ENCODE data around the gene PWP1.

The PWP1 gene

DNA sequence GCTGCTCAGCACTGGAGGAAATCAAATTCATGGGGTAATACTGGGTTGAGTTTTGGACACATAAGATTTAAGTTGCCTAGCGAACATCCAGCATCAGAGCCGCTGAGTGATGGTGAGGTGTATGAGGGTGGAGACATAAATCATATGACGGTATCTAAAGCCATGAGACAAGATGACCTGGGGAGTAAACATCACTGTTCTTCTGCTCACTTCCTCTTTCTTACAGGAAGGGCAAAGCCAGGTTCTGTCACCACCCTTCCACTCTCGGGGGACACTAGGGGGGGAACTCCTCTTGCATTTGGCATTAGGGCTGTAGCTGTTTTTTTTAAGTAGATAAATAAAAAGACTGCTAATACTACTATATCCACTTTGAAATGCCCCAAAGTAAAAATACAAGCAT, 51.3 kb downstream of the PWP1 start:
- DNase-seq = no peak

DNA sequence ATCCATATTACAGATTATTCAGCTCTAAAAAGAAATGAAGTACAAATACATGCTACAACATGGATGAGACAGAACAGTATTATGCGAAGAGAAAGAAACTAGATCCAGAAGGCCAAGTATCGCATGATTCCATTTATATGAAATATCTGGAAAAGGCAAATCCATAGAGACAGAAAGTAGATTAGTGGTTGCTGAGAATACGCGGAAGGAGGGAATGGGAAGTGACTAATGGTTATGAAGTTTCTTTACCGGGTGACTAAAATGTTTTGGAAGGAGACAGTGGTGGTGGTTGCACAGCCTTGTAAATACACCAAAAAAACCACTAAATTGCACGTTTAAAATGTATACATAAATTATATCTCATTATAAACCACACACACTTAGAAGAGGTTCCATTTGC, 62.9 kb downstream of the PWP1 start:
- DNase-seq = no peak

DNA sequence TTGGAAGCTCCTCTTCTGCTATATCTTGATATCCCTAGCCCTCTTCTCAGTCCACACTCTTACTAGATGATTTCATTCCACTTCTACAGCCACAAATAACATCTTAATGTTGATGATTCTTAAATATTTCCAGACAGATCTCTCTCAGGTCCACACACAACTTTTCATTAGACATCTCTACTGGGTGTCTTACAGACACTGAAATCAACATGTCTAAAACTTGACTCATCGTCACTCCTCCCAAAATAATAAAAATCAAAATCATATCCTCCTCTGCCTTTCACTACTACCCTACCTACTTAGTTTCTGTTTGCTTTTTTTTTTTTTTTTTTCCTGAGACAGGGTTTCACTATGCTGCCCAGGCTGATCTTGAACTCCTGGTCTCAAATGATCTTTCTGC, 63.5 kb downstream of the PWP1 start:
- no peak for DNase-seq

DNA sequence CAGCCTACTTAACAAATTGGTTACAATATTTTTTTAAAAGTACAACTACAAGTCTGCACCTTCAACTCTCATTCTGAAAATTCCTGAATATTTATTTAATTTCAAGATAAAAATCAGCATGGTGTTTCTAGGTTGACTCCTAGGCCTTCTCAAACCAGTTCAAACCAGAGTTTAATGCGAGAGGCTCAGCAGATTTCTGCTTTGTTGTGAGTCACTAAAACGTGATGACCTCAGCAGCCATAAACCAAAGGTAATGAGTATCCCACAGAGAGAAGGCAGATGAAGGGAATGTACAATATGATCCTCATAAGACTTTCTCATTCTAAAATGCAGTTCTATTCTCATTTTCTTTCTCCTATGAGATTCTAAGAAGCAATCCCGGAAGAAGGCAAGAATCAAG, 73.8 kb downstream of the PWP1 start:
- no peak for DNase-seq

DNA sequence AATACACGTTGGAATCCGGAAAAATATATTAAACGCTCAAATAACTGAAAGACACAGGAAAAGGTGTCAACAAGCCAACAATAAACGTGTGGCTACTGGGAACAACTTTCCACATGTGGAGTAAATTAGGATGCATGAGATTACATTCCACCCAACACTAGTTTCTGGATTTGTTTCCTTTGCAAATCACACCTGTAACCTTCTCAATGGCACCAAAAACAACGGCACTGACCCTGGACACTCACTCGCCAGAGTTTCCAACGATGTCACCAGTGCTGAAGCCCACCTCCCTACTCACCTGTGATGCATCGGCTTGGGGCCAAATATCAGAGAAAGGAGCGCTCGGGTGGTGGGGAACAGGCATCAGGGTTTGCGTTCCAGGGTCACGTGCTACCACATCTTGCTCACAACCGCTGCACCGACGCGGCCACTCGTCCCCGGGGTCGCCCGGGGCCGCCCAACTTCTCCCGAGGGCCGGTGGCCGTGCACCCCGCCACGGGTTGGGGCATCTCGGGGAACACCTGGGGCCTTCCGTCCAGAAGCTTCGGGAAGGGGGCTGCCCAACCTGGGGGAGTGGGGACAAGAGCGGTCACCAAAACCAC, 74.7 kb downstream of the PWP1 start:
- DNase-seq = peak; percentile 1

DNA sequence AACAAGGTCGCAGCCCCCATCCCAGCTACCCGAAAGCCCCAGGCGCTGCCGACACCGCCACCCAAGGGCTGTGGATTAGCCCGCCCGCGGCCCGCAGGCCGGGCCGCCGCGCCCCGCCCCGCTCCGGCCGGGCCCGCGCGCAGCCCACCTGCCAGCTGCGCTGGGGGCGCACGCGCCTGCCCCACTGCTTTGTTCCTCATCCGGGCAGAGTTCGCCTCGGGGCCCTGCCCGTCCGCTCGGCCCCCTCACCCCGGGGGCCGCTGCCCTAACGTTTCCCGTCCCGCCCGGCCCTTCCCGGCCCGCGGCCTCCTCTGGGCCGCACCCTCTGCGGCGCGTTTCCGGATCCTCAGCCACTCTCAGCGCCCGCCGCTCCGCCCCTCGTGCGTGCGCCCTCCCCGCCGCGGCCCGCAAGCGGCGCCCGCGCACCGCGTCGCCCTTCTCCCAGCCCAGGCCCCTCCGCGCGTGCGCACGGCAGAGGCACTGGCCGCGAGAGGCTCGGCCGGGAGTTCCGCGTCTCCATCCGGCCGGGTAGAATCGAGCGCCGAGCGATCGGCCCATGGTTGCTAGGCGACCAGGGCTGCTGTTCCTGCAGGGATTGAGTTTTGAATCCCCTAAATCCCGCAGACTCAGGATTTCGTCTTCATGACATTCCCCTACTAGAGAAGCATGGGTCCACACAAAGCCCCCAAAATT, 75.4 kb downstream of the PWP1 start, which contains the start of gene PRDM4:
Gene PRDM4, minus strand, starts transcription at position 329 of the 693 bp plus-strand sequence. CDS start 622 bp downstream, outside the sequence.
- DNase-seq = peak; percentile 88

DNA sequence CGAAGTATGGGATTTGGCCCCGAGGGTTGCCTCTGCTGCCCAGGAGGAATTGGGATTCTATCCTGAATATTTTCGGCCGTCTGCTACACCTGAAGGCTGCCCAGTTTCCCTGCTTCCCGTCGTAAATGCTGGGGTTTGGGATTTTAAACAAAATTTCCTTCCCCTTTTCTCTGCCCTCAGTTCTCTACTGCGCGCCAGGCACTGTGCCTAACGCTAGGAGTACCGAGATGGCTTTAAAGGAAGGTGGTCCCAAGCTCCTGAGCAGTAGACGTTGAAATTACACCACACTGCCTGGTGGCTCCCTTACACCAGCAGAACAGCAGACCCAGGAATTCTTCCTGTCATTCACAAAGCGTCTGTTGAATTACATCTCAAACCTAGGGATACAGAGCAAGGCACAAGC, 75.9 kb downstream of the PWP1 start:
- DNase-seq = peak; percentile 0
